Measurements from ENCODE around the gene HOOK2. TPM values are rescaled to one million over a fixed set of nuclear protein-coding genes. Genes with fewer than 3 reads are reported as not detected.
"Not testable (repeated sequence)": the region's sequence is repeated elsewhere in the genome, so short reads cannot be mapped to it uniquely, and the experiment has no call there.

Gene HOOK2, protein sequence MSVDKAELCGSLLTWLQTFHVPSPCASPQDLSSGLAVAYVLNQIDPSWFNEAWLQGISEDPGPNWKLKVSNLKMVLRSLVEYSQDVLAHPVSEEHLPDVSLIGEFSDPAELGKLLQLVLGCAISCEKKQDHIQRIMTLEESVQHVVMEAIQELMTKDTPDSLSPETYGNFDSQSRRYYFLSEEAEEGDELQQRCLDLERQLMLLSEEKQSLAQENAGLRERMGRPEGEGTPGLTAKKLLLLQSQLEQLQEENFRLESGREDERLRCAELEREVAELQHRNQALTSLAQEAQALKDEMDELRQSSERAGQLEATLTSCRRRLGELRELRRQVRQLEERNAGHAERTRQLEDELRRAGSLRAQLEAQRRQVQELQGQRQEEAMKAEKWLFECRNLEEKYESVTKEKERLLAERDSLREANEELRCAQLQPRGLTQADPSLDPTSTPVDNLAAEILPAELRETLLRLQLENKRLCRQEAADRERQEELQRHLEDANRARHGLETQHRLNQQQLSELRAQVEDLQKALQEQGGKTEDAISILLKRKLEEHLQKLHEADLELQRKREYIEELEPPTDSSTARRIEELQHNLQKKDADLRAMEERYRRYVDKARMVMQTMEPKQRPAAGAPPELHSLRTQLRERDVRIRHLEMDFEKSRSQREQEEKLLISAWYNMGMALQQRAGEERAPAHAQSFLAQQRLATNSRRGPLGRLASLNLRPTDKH
- total RNA-seq = 65.3 TPM
- long read RNA-seq, transcript HOOK2-201 (22 exons, 2,603 nt) = major isoform, 47 of 133 reads
- long read RNA-seq, transcript HOOK2-210 (3 exons, 890 nt) = minor isoform, 15 of 133 reads
- long read RNA-seq, partial matches to known transcripts = 16 of 133 reads
- long read RNA-seq, other reads (novel, unspliced or antisense) = 50 of 133 reads

DNA sequence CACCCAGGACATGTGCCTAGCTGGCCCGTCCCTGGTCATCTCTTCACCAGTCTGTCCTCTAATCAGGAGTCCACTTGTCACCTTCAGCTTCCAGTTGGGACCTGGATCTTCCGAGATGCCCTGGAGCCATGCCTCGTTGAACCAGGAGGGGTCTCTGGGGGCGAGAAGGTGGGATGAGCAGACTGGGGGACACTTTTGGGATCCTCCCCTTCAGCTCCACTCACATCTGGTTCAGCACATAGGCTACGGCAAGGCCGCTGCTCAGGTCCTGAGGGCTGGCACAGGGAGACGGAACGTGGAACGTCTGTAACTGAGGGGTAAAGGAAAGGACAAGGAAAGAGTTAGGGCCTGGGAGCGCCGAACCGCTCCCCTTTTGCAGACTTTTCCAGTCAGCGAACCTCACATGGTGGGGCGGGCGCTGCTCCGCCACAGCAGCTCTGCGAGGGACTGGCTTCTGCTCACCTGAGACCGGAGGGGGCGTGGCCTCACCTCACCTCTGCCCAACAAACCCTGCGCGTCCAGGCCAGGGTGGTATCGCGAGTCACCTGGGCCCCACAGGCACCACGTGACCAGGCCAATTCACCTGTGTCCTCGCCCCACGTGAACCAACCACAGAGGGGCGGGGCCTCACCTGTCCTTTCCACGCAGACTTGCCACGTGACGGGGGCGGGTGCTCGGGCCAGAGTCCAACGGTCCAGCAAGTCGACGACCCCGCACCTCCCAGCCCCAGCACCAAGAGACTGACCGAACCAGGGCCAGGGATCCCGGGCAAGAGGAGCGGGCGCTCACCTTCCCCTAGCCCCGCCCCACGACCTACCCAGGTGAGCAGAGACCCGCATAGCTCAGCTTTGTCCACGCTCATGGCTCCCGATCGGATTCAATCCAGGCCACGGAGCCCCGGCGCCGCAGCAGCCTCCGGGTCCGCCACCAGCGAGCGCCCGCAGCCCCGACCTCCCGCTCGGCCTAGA lies at the start of gene HOOK2:
HOOK2 (minus strand) TSS at position 965 of the 968 bp plus-strand sequence; CDS start at position 862, 103 bp downstream.
- Histone ChIP-seq H3K27me3 (no peaks in the 10 kb centered on the region), H3K4me1 (peaks cover 16% of the 10 kb centered on the region), H3K27ac (peak within 1 kb of the TSS; percentile 84), H3K36me3 (no peaks in the 10 kb centered on the region), H3K9me3 (no peaks in the 10 kb centered on the region), H3K4me3 (peak within 1 kb of the TSS; percentile 73)
- intact Hi-C loops (cut with DNase I) = no loop called here
- DNase-seq (peak; percentile 97), ATAC-seq (peak; percentile 78)
- TF ChIP-seq, protein P1, sequence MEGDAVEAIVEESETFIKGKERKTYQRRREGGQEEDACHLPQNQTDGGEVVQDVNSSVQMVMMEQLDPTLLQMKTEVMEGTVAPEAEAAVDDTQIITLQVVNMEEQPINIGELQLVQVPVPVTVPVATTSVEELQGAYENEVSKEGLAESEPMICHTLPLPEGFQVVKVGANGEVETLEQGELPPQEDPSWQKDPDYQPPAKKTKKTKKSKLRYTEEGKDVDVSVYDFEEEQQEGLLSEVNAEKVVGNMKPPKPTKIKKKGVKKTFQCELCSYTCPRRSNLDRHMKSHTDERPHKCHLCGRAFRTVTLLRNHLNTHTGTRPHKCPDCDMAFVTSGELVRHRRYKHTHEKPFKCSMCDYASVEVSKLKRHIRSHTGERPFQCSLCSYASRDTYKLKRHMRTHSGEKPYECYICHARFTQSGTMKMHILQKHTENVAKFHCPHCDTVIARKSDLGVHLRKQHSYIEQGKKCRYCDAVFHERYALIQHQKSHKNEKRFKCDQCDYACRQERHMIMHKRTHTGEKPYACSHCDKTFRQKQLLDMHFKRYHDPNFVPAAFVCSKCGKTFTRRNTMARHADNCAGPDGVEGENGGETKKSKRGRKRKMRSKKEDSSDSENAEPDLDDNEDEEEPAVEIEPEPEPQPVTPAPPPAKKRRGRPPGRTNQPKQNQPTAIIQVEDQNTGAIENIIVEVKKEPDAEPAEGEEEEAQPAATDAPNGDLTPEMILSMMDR (IDR thresholded peaks at IDR 0.05) = no peak

DNA sequence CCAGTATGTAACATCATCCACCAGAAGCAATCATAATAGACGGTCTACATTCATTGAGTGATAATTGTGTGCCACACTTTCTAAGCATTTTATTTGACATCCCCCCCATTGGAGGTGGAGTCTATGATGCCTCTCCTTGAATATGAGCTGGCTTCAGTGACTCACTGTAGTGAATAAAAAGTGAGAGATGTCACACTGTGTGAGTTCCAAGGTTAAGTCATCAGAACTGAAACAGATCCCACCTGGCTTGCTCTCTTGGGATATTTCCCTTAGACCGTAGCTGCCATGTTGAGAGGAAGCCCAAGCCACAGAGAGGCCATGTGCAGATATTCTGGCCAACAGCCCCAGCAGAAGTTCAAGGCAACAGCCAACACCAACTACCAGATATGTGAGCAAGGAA lies 46.4 kb upstream of the HOOK2 start:
- no peaks in the 10 kb centered on the region for H3K4me1 ChIP-seq

DNA sequence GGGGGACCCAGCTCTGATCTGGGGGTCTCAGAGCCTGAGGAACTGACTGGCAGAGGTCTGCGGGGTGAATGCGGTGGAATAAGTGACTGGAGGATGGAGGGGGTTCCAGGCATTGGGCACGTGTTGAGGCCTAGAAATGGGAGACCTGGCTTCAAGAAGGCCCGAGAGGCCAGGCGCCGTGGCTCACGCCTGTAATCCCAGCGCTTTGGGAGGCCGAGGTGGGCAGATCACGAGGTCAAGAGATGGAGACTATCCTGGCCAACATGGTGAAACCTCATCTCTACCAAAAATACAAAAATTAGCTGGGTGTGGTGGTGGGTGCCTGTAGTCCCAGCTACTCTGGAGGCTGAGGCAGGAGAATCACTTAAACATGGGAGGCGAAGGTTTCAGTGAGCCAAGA lies 42.5 kb upstream of the HOOK2 start:
- intact Hi-C loops (cut with DNase I); H3K27ac ChIP-seq; H3K4me1 ChIP-seq; H3K4me3 ChIP-seq; H3K36me3 ChIP-seq; DNase-seq; ATAC-seq; H3K9me3 ChIP-seq; H3K27me3 ChIP-seq: not testable (repeated sequence)

More for the DNA sequence above, 46.4 kb upstream of the HOOK2 start:
- no peak overlapping the region for H3K4me3 ChIP-seq
- H3K9me3 ChIP-seq = no peaks in the 10 kb centered on the region
- TF ChIP-seq, protein P1 (IDR thresholded peaks at IDR 0.05) = no peak
- no peaks in the 10 kb centered on the region for H3K36me3 ChIP-seq
- DNase-seq = no peak
- no peak overlapping the region for H3K27ac ChIP-seq
- intact Hi-C loops (cut with DNase I) = no loop called here
- H3K27me3 ChIP-seq = peaks cover 26% of the 10 kb centered on the region
- ATAC-seq = no peak

DNA sequence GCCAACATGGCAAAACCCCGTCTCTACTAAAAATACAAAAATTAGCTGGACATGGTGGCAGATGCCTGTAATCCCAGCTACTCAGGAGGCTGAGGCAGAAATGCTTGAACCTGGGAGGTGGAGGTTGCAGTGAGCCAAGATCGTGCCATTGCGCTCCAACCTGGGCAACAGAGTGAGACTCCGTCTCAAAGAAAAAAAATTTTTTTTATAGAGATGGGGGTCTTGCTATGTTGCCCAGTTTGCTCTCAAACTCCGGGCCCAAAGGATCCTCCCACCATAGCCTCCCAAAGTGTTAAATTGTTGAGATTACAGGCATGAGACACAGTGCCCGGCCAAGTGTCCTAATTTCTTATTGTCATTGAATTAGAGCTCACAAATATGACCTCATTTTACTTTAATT lies 41.8 kb upstream of the HOOK2 start:
- intact Hi-C loops (cut with DNase I); H3K9me3 ChIP-seq; H3K27me3 ChIP-seq; H3K4me3 ChIP-seq; DNase-seq; ATAC-seq; H3K4me1 ChIP-seq; H3K36me3 ChIP-seq; H3K27ac ChIP-seq: not testable (repeated sequence)

DNA sequence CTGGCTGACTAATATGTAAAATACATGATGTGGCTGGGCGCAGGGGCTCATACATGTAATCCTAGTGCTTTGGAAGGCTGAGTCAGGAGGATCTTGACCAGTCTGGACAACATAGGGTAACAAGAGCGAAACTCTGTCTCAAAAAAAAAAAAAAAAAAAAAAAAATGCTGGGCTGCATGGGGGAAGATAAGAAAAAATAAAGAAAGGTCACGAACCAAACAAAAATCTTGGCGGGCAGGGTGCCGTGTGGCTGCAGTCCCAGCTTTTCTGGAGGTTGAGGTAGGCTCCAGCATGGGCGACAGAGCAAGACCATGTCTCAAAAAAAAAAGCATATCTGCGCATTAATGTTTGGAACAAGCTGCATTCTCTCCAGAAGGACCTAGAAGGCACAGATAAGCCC lies 39.7 kb upstream of the HOOK2 start:
- TF ChIP-seq, protein P1 (IDR thresholded peaks at IDR 0.05) = no peak
- intact Hi-C loops (cut with DNase I) = no loop called here
- Histone ChIP-seq H3K9me3 (no peaks in the 10 kb centered on the region), H3K4me1 (no peaks in the 10 kb centered on the region), H3K27me3 (no peaks in the 10 kb centered on the region), H3K4me3 (no peak overlapping the region), H3K36me3 (peaks cover 14% of the 10 kb centered on the region), H3K27ac (no peak overlapping the region)
- no peak for DNase-seq
- ATAC-seq = no peak
